GM18868 (cell line): ENCODE results near the gene DROSHA.
"Not testable (repeated sequence)": the region's sequence is repeated elsewhere in the genome, so short reads cannot be mapped to it uniquely, and the experiment has no call there.

ENCODE experiments used
- ATAC-seq: cut with Tn5 transposase; IDR thresholded peaks from one replicate; pipeline ENCODE4 v1.9.1; 2021; ENCODE audit warnings: mild to moderate bottlenecking, moderate library complexity; ENCODE audit not compliant: unreplicated experiment

DROSHA gene

GRCh38 chr5:31382051-31382878, 149.6 kb downstream of the DROSHA start:
- peak; percentile 95 for ATAC-seq

- ATAC-seq: no peak
Observed at GRCh38 chr5:31381299-31381698, 150.6 kb downstream of the DROSHA start.

- ATAC-seq: no peak
Observed at GRCh38 chr5:31380049-31380448, 151.8 kb downstream of the DROSHA start.

GRCh38 chr5:31378838-31379237, 153.1 kb downstream of the DROSHA start:
- ATAC-seq: no peak

GRCh38 chr5:31378136-31378535, 153.8 kb downstream of the DROSHA start:
- ATAC-seq: no peak

DNA sequence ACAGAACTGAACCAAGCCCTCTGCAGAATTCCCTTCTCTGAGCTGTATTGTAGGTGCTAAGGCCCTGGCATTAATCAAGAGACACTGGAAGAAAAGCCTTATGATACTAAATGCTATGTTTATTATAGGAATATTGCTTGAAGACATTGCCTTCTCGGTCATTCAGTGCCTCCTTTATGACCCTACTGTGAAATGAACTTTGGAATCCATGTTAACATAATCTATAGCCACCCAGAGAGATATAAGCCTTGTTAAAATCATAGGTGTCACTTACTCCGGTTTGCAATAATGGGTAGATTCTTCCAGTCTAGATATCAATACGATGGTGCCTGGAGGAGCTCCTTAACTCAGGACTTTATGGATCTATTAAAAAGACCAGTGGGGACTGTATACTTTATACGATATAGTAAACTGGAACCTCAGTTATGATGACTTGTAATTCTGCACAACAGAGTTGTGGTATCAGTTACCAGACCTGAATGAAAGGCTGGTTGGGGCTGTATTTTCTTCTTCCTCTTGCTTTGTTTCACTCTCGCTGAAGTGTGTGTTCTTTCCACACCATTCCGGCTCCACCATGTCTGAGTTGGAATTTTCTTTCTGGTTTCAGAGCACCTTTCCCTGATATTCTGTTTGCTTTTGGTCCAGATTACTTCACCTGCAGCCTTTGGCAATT, 154.5 kb downstream of the DROSHA start:
- ATAC-seq: no peak

DNA sequence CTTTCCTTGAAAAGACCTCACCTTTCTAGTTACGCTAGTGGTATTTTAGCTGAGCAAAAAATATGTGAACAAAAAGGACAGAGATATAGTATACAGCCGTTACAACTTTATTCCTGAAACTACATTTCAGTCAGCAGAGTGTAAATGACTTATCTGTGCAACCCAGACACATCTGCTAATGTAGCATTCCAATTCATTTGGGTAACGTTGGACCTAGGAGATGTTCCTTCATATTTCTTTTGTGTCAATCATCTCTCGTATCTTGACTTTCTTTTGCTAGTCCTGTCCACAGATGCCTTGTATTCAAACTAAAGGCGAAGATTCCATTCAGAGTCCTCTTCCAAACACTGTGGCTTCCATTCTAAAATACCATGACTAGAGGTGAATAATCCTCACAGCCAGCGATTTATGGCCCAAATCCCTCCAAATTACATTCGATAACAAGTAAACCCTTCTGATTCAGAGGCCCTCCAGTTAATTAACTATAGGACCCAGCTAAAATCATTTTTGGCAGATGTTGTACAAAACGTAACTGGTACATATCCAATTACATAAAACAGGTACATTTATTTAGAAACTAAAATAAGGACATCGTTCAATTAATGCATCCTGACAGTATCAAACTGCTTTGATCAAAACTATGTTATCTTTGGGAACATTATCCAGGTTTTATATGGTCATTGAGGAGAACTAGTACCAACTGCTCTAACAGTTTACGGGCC, 155.7 kb downstream of the DROSHA start:
- no peak for ATAC-seq

- ATAC-seq: no peak
Observed at GRCh38 chr5:31372124-31372523, 159.8 kb downstream of the DROSHA start.

GRCh38 chr5:31366941-31367340, 165.0 kb downstream of the DROSHA start:
- ATAC-seq: no peak

GRCh38 chr5:31365776-31366175, 166.1 kb downstream of the DROSHA start:
- ATAC-seq: no peak

DNA sequence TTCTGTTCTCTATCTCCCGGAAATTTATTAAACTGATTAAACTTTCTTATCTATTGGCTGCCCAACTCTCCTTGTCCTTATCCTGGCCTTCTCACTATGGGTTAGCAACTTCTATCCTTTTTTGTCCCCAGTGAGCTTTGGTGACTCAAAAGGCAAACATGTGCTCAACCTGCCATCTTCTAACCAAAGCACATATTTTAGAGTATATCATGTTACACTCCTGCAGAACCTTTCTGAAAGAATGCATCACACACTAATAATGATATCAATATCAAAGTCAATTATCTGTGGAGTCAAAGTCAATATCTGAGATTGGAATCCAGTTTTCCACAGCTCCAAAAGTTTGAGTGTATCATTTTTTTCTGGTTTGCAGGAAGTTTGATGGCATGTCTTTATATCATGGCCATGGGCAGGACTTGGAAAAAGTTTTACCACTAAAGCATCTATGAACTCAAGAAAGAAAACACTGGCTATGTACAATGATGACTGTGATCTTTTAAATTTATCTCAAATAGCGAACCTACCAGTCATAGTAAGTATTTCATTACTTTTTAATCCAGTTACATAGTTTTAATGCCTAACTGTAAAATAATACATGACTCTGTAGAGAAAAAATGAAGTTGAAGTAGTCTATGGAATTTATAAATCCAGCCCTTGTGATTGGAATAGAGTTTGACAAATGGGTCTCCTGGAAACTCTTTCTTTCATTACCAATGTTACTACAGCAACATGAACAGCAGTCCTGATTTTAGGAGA, 166.8 kb downstream of the DROSHA start:
- ATAC-seq: no peak

- no peak for ATAC-seq
Observed at GRCh38 chr5:31362931-31363568, 168.8 kb downstream of the DROSHA start.

DNA sequence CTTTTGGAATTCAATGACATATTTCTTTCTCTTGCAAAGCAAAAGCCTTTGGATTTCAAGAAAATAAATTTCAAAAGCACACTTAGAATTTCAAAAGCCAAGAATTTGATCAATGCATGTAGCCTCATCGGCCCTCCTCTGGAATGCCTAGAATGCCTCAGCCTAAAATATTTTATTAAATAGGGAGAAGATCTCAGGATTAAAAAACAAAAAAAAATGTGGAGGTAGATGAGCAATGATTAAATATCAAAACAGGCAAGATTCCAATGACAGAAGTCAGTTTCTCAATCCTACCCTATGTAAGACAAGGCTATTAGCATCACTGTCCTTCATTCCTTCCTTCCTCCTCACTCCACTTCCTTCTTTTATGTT, 169.4 kb downstream of the DROSHA start:
- ATAC-seq: no peak

GRCh38 chr5:31361704-31362528, 170.0 kb downstream of the DROSHA start:
- not testable (repeated sequence) for ATAC-seq

- no peak for ATAC-seq
Observed at GRCh38 chr5:31361234-31361633, 170.7 kb downstream of the DROSHA start.

DNA sequence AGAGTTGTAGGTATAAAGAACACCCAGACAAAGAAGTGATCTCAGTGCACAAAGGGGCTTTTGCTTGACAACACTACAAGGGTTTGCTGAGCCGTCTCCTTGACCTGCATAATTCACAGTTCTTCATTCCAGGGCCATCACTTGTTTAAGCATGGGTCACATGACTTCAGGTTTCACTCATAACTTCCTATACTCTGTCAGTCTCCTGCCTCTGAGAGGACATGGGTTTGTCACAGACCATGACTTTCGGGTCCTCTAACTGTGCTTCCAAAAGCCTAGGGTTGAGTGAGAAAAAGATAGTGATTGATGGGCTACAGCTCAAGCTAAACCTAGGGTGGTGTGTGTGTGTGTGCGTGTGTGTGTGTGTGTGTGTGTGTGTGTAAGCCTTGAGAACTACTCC, 172.1 kb downstream of the DROSHA start:
- ATAC-seq: peak; percentile 91

- ATAC-seq: no peak
Observed at GRCh38 chr5:31357038-31357437, 174.9 kb downstream of the DROSHA start.

GRCh38 chr5:31355337-31355736, 176.6 kb downstream of the DROSHA start:
- no peak for ATAC-seq
